ENCODE measurements around the gene AMIGO1. TPM values are rescaled to one million over a fixed set of nuclear protein-coding genes. Genes with fewer than 3 reads are reported as not detected.
A peak's percentile ranks its signal among the peaks of the same experiment; 100 is the strongest.

AMIGO1 gene
- total RNA-seq, 2 donors from 2014 or later, result 2.6 to 8.6 TPM

- intact Hi-C loops (cut with DNase I), result loop anchor here (5.0 kb wide), 1 partner anchor 35 kb away; no protein-coding TSS in a partner anchor
- no peak overlapping the region for H3K27ac ChIP-seq
- TF ChIP-seq CTCF (IDR thresholded peaks at IDR 0.05) (peak; percentile 90 to 97 (median 95)), POLR2A (IDR thresholded peaks at IDR 0.05) (no peak)
- H3K27me3 ChIP-seq, result no peaks in the 10 kb centered on the region
- peaks cover 11% of the 10 kb centered on the region for H3K4me1 ChIP-seq
- no peaks in the 10 kb centered on the region for H3K9me3 ChIP-seq
- peak; percentile 90 for ATAC-seq
- no peak overlapping the region for H3K4me3 ChIP-seq
- WGBS, 2 donors, result 14 to 15% methylated on average over 2 to 12 of the region's 12 CpGs
- peak; percentile 82 to 85 (median 84) for DNase-seq
- H3K36me3 ChIP-seq (replicated peaks in 1 of 2; ENCODE audit: insufficient read depth in 1 of 2, low read depth in 2 of 2), result no peaks in the 10 kb centered on the region
Observed at GRCh38 chr1:109532365-109533136, 23.0 kb upstream of the AMIGO1 start.

GRCh38 chr1:109531826-109532364, 22.4 kb upstream of the AMIGO1 start:
- Histone ChIP-seq H3K36me3 (replicated peaks in 1 of 2; ENCODE audit: insufficient read depth in 1 of 2, low read depth in 2 of 2) (no peaks in the 10 kb centered on the region), H3K27ac (no peak overlapping the region), H3K27me3 (no peaks in the 10 kb centered on the region), H3K4me3 (no peak overlapping the region), H3K4me1 (peaks cover 11% of the 10 kb centered on the region), H3K9me3 (no peaks in the 10 kb centered on the region)
- TF ChIP-seq POLR2A (IDR thresholded peaks at IDR 0.05) (no peak), CTCF (IDR thresholded peaks at IDR 0.05) (no peak)
- DNase-seq, result no peak
- 48 to 61% methylated on average over 8 to 16 of the region's 16 CpGs for WGBS, 2 donors
- intact Hi-C loops (cut with DNase I), result loop anchor here (5.0 kb wide), 1 partner anchor 35 kb away; no protein-coding TSS in a partner anchor
- no peak for ATAC-seq

- H3K4me1 ChIP-seq, result peaks cover 11% of the 10 kb centered on the region
- H3K27ac ChIP-seq, result no peak overlapping the region
- H3K9me3 ChIP-seq, result no peaks in the 10 kb centered on the region
- no peaks in the 10 kb centered on the region for H3K36me3 ChIP-seq (replicated peaks in 1 of 2; ENCODE audit: insufficient read depth in 1 of 2, low read depth in 2 of 2)
- H3K4me3 ChIP-seq, result no peak overlapping the region
- DNase-seq, result no peak
- no peaks in the 10 kb centered on the region for H3K27me3 ChIP-seq
- 73 to 74% methylated on average over 4 of the region's 4 CpGs for WGBS, 2 donors
- no peak for ATAC-seq
- intact Hi-C loops (cut with DNase I), result loop anchor here (5.0 kb wide), 1 partner anchor 34 kb away; no protein-coding TSS in a partner anchor
- TF ChIP-seq CTCF (IDR thresholded peaks at IDR 0.05), result no peak
- TF ChIP-seq POLR2A (IDR thresholded peaks at IDR 0.05), result no peak
Observed at GRCh38 chr1:109531380-109531779, 21.9 kb upstream of the AMIGO1 start.

- intact Hi-C loops (cut with DNase I), result loop anchor here (5.0 kb wide), 1 partner anchor 33 kb away; no protein-coding TSS in a partner anchor
- no peak for ATAC-seq
- peaks cover 11% of the 10 kb centered on the region for H3K4me1 ChIP-seq
- no peaks in the 10 kb centered on the region for H3K27me3 ChIP-seq
- H3K9me3 ChIP-seq, result no peaks in the 10 kb centered on the region
- WGBS, 2 donors, result 67 to 75% methylated on average over 7 to 13 of the region's 13 CpGs
- H3K27ac ChIP-seq, result no peak overlapping the region
- TF ChIP-seq CTCF (IDR thresholded peaks at IDR 0.05) (no peak), POLR2A (IDR thresholded peaks at IDR 0.05) (no peak)
- H3K36me3 ChIP-seq (replicated peaks in 1 of 2; ENCODE audit: insufficient read depth in 1 of 2, low read depth in 2 of 2), result no peaks in the 10 kb centered on the region
- peak in 1 of 4 donors; percentile 23 for DNase-seq
- no peak overlapping the region for H3K4me3 ChIP-seq
Observed at GRCh38 chr1:109530457-109531087, 21.0 kb upstream of the AMIGO1 start.

All from body of pancreas (tissue), 4 donors.